ENCODE data around the gene MMP23B.
"Not testable (repeated sequence)": the region's sequence is repeated elsewhere in the genome, so short reads cannot be mapped to it uniquely, and the experiment has no call there.

DNA sequence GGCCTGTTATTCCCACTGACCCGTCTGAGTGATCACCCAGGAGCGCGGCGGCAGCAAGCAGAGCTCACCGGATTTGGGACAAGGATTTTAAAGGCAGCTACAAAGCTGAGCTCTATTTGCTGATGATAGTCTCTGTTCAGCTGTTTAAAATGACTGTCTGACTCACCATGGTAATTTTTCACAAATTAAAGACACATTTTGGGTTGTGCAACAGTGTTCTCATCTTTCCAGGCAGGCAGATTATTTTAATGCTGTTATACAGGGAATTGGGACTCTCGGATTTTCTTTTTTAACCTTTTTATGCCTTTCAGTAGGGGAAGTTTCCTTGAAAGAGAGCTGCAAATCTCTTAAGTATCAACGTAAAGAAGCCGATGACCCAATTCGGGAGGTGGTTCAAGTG lies 30.4 kb downstream of the MMP23B start:
- TF ChIP-seq CTCF (conservative IDR thresholded peaks at IDR 0.05; ENCODE audit: low read depth, low read length); EZH2 (IDR thresholded peaks at IDR 0.05; ENCODE audit: borderline replicate concordance, low read depth, low read length, poor library complexity, severe bottlenecking): not testable (repeated sequence)
